ENCODE measurements around the gene LINGO4.

GRCh38 chr1:151811181-151811580 lies 6.0 kb upstream of the LINGO4 start:
- no peak for TF ChIP-seq CTCF (conservative IDR thresholded peaks at IDR 0.05; ENCODE audit: low read length)
- no peak for TF ChIP-seq EZH2phosphoT487 (IDR thresholded peaks at IDR 0.05; ENCODE audit: borderline replicate concordance)

All from Loucy (cell line).